Erythroblast (primary cell): ENCODE results near the gene ZBTB20.

Experiments
- GATA1 ChIP-seq: IDR thresholded peaks from 2 replicates; pipeline ENCODE4 v1.6.1; 2011; ENCODE audit warnings: low read depth, mild to moderate bottlenecking, control low read depth, low read length, moderate library complexity
- POLR2A ChIP-seq: IDR thresholded peaks from 2 replicates; pipeline ENCODE4 v1.6.1; 2011; ENCODE audit warnings: mild to moderate bottlenecking, low read length

DNA sequence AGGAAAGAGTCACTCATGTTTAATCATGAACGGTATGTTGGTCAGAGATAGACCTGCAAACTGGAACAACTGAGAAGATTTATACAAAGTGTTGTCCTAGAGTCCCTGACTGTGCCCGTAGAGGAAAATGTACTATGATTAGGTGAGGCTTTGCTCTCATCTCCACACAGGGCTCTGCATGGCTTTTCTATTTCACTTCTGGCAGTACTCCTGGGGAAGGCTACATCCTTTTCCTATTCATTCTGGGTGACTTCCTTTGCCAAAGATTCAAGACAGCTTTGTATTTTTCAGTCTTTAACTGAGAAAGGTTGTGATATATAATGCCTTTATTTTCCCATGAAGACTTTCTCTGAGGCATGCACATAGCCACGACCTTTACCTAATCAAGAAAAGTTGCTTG is 414.7 kb downstream of the ZBTB20 start:
- TF ChIP-seq POLR2A: no peak
- TF ChIP-seq GATA1: no peak
